ENCODE results near the gene CLDND2.

Gene CLDND2

DNA sequence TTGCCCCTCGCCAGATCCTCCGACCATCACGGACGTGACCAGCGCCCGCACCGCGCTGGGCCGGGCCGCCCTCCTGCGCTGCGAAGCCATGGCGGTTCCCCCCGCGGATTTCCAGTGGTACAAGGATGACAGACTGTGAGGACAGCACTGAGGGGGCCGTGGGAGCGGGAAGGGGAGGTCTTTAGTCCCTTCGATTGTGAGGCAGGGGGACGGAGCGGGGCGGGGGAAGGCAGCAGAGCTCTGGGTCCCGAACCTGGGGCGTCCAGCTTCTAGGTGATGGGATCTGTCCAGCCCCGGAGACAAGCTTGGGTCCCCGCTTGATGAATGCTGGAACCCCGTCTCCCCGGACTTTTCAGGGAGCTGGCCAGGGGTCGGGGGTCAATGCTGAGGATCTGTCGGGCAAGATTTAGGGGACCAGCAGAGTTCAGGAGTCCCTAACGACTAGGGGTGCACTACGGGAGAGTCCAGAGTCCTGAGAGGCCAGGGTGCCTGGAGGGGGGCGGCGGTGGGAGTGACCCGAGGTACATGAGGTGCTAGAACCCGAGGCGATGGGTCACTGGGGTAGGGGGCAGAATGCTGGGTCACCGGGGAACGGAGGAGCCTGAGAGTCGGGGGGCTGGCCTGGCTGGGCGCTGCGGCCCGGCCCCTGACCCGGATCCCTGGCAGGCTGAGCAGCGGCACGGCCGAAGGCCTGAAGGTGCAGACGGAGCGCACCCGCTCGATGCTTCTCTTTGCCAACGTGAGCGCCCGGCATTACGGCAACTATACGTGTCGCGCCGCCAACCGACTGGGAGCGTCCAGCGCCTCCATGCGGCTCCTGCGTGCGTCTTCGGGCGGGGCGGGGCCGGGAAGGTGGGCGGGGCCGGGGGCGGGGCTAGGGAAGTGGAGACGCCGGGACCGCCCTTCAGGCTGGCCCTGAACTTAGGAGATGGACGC lies 41.5 kb downstream of the CLDND2 start:
- Histone ChIP-seq H3K27me3 (ENCODE audit: control insufficient read depth, insufficient read depth, low read length) (peaks cover 7% of the 10 kb centered on the region), H3K9ac (ENCODE audit: low read depth, low read length) (peak overlapping the region; percentile 61), H3K36me3 (ENCODE audit: control insufficient read depth, insufficient read depth, low read length) (peaks cover 23% of the 10 kb centered on the region; the same call in 1 of the 2 replicates), H3K4me3 (ENCODE audit: low read depth, low read length) (peak overlapping the region; percentile 62), H3K27ac (ENCODE audit: low read depth, low read length) (no peak overlapping the region), H3K9me3 (ENCODE audit: control insufficient read depth, insufficient read depth, low read length) (no peaks in the 10 kb centered on the region), H3K4me1 (ENCODE audit: control insufficient read depth, insufficient read depth, low read length) (peaks cover 4% of the 10 kb centered on the region; the same call in 1 of the 2 replicates)

DNA sequence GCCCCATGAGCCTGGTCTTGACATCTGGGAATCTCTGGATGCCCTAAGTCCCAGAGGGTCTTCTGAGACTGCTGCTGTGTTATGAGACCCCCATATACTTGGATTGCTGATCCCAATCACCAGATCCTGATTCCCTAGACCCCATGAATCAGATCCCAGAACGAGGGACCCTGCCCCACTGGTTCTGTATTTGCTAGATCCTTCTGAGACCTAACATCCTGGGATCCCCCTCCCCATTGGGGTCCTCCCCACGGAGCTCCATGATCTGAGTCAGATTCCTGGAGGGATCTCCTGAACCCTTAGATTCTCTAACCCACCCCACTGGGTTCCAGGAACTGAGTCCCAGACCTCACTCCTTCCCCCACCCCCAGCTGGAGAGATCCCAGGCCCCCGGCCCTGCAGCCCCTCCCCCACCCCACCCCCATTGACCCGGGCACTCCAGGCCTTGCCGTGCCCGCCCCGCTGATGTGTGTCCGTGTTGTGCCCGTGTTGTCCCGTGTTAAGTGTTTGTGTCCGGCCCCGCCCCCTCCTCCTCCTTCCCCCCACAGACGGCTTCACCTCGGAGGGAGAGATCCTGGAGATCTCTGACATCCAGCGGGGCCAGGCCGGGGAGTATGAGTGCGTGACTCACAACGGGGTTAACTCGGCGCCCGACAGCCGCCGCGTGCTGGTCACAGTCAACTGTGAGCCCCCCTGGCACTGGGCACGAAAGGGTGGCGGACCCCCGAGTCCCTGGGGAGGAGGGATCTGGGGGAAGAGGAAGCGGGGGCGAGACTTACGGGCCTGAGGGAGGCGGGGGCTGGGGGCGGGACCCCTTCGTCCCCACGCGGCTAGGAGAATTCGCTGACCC lies 42.4 kb downstream of the CLDND2 start:
- Histone ChIP-seq H3K27ac (ENCODE audit: low read depth, low read length) (no peak overlapping the region), H3K27me3 (ENCODE audit: control insufficient read depth, insufficient read depth, low read length) (peaks cover 7% of the 10 kb centered on the region), H3K4me3 (ENCODE audit: low read depth, low read length) (peak overlapping the region; percentile 62; the same call in 1 of the 2 replicates), H3K36me3 (ENCODE audit: control insufficient read depth, insufficient read depth, low read length) (peaks cover 14% of the 10 kb centered on the region; the same call in 1 of the 2 replicates), H3K4me1 (ENCODE audit: control insufficient read depth, insufficient read depth, low read length) (peaks cover 4% of the 10 kb centered on the region; the same call in 1 of the 2 replicates), H3K9me3 (ENCODE audit: control insufficient read depth, insufficient read depth, low read length) (no peaks in the 10 kb centered on the region), H3K9ac (ENCODE audit: low read depth, low read length) (no peak overlapping the region)

DNA sequence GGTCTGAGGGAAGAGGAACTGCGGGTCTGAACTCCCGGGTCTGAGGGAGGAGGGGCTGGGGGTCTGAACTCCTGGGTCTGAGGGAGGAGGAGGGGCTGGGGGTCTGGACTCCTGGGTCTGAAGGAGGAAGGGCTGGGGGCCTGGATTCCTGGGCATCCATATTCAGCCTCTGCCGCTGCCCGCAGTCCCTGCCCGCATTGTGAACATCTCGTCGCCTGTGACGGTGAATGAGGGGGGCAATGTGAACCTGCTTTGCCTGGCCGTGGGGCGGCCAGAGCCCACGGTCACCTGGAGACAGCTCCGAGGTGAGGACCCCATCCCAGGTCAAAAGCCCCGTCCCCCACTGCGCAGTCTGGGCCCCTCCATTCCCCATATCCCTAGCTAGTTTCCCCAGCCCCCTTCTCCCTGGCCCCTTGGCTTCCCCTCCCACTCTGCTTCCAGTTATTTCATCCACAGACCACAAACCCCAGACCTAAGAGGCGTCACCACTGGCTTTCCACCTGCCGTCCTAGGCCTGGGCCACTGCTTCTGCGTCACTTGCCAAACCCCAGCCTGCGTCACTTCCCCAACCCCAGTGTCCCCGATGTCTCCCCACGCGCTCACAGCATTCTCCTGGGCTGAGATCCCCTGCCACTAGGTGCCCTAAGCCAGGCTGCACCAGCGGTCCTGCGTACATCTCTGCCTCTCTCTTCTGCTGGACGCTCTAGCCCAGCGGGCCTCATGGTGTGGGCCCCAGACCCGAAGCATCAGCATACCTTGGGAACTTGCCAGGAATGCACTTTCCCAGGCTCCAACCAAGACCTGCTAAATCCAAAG lies 43.4 kb downstream of the CLDND2 start:
- H3K4me3 ChIP-seq (ENCODE audit: low read depth, low read length) = no peak overlapping the region
- peaks cover 5% of the 10 kb centered on the region; the same call in 1 of the 2 replicates for H3K36me3 ChIP-seq (ENCODE audit: control insufficient read depth, insufficient read depth, low read length)

DNA sequence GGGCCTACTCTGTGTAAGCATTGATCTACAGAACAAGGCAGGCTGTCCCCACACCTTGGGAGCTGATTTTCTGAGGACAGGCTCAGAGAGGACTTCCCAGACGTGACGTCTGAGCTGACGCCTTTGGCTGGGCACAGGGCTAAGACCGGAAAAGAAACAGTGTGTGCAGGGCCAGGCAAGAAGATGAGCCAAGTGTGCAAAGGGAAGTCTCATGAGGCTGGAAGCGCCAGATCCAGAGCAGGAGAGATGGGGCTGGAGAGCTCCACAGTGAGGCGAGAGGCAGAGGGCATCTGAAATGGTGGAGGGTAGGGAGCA lies 44.7 kb downstream of the CLDND2 start:
- H3K9me3 ChIP-seq (ENCODE audit: control insufficient read depth, insufficient read depth, low read length) = no peaks in the 10 kb centered on the region
- peaks cover 7% of the 10 kb centered on the region for H3K27me3 ChIP-seq (ENCODE audit: control insufficient read depth, insufficient read depth, low read length)
- no peak overlapping the region for H3K27ac ChIP-seq (ENCODE audit: low read depth, low read length)
- H3K36me3 ChIP-seq (ENCODE audit: control insufficient read depth, insufficient read depth, low read length) = 0 out of 2 replicates have a peak, but pooled peaks cover 4% of the 10 kb centered on the region
- no peak overlapping the region for H3K9ac ChIP-seq (ENCODE audit: low read depth, low read length)
- H3K4me3 ChIP-seq (ENCODE audit: low read depth, low read length) = no peak overlapping the region
- H3K4me1 ChIP-seq (ENCODE audit: control insufficient read depth, insufficient read depth, low read length) = peaks cover 4% of the 10 kb centered on the region; the same call in 1 of the 2 replicates

More for the DNA sequence above, 43.4 kb downstream of the CLDND2 start:
- no peaks in the 10 kb centered on the region for H3K9me3 ChIP-seq (ENCODE audit: control insufficient read depth, insufficient read depth, low read length)
- no peak overlapping the region for H3K9ac ChIP-seq (ENCODE audit: low read depth, low read length)
- H3K27ac ChIP-seq (ENCODE audit: low read depth, low read length) = no peak overlapping the region
- H3K4me1 ChIP-seq (ENCODE audit: control insufficient read depth, insufficient read depth, low read length) = peaks cover 4% of the 10 kb centered on the region; the same call in 1 of the 2 replicates
- peaks cover 7% of the 10 kb centered on the region for H3K27me3 ChIP-seq (ENCODE audit: control insufficient read depth, insufficient read depth, low read length)

DNA sequence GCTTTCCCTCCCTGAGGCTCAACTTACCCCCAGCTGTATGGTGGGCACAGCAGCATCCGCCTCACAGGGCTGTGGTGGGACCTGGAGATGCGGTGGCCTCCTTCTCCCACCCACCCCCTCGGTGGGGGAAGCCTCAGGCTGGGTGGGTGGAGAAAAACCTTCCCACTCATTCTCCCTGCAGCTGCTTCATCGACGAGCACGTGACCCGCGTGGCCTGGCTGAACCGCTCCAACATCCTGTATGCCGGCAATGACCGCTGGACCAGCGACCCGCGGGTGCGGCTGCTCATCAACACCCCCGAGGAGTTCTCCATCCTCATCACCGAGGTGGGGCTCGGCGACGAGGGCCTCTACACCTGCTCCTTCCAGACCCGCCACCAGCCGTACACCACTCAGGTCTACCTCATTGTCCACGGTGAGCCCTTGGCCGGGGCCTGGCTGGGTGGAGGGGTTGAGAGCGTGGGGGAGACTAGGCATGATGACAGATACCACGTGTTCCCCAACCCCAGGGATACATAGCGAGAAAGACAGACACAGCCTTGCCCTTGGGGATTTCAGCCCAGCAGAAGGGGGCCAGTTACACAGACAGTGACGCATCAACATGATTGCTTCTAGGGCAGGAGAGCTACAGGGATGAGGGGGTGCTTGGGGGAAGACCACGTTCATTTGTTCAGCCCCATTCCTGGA lies 45.2 kb downstream of the CLDND2 start:
- H3K9ac ChIP-seq (ENCODE audit: low read depth, low read length) = no peak overlapping the region
- H3K27ac ChIP-seq (ENCODE audit: low read depth, low read length) = no peak overlapping the region
- H3K9me3 ChIP-seq (ENCODE audit: control insufficient read depth, insufficient read depth, low read length) = no peaks in the 10 kb centered on the region
- H3K4me3 ChIP-seq (ENCODE audit: low read depth, low read length) = no peak overlapping the region
- H3K27me3 ChIP-seq (ENCODE audit: control insufficient read depth, insufficient read depth, low read length) = peaks cover 7% of the 10 kb centered on the region
- H3K4me1 ChIP-seq (ENCODE audit: control insufficient read depth, insufficient read depth, low read length) = peaks cover 4% of the 10 kb centered on the region; the same call in 1 of the 2 replicates
- H3K36me3 ChIP-seq (ENCODE audit: control insufficient read depth, insufficient read depth, low read length) = 0 out of 2 replicates have a peak, but pooled peaks cover 4% of the 10 kb centered on the region

DNA sequence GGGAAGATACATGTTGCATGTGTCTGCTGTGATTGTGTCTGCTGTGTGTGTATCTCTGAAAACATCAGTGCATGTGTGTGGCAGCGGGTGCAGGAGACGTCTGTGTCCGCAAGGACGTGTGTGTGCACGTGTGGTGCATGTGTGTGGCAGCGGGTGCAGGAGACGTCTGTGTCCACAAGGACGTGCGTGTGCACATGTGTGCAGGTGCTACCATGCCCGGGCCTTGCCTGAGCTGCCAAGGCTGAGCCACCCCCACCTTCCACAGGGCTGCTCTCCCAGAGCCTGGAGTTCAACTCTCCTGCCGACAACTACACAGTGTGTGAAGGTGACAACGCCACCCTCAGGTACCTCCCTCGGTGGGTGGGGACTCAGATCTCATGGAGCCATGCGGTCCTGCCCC lies 47.0 kb downstream of the CLDND2 start:
- H3K36me3 ChIP-seq (ENCODE audit: control insufficient read depth, insufficient read depth, low read length) = 0 out of 2 replicates have a peak, but pooled peaks cover 4% of the 10 kb centered on the region
- H3K9me3 ChIP-seq (ENCODE audit: control insufficient read depth, insufficient read depth, low read length) = no peaks in the 10 kb centered on the region
- H3K27me3 ChIP-seq (ENCODE audit: control insufficient read depth, insufficient read depth, low read length) = no peaks in the 10 kb centered on the region
- H3K9ac ChIP-seq (ENCODE audit: low read depth, low read length) = no peak overlapping the region
- H3K4me3 ChIP-seq (ENCODE audit: low read depth, low read length) = no peak overlapping the region
- H3K27ac ChIP-seq (ENCODE audit: low read depth, low read length) = no peak overlapping the region
- no peaks in the 10 kb centered on the region for H3K4me1 ChIP-seq (ENCODE audit: control insufficient read depth, insufficient read depth, low read length)

DNA sequence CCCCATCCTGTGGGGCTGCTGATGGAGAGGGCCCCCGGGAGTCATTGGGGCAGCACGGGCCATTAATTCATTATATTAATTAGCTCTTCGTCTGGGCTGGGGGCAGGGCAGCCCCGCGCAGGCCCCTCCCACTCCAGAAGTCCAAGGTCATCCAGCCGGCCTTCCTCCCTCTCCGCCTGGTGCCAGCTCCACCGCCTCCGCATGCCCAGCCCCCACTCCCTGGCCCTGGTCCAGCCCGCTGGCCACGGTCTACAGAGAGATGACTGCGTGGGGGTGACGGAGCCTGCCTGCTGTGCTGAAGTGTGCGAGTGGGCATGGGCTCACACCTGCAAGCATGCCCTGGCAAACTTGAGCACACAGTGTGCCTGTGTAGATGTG lies 48.5 kb downstream of the CLDND2 start:
- Histone ChIP-seq H3K4me3 (ENCODE audit: low read depth, low read length) (no peak overlapping the region), H3K9ac (ENCODE audit: low read depth, low read length) (no peak overlapping the region), H3K27ac (ENCODE audit: low read depth, low read length) (no peak overlapping the region), H3K27me3 (ENCODE audit: control insufficient read depth, insufficient read depth, low read length) (no peaks in the 10 kb centered on the region), H3K9me3 (ENCODE audit: control insufficient read depth, insufficient read depth, low read length) (no peaks in the 10 kb centered on the region), H3K4me1 (ENCODE audit: control insufficient read depth, insufficient read depth, low read length) (no peaks in the 10 kb centered on the region), H3K36me3 (ENCODE audit: control insufficient read depth, insufficient read depth, low read length) (0 out of 2 replicates have a peak, but pooled peaks cover 4% of the 10 kb centered on the region)

DNA sequence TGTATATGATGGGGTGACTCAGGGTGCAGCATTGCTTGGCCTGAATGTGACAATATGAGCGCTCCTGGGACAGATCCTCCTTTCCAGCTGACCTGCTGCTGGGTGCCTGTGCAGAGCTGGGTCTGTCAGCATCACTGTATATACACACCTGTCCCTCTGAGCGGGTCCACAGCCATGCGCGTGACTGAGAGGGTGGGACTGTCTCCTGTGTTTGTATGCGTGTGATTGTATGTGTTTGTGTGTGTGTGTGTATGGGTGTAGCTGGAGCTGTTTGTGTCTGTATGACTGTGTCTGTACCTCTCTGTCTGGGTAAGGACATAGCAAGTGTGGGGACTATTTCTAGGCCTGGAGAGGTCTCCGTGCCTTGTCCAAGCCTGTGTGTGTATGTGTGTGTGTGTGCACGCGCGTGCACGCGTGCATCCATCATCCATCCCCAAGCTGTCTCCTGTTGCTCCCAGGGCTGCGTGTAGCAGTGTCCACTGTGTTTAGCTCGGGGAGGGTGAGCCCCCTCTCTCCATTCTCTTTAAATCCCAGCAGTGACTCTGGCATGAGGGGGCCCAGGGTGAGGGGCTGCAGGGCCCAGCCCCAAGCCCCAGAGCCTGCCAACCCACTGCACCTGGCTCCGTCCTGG lies 49.0 kb downstream of the CLDND2 start:
- H3K4me3 ChIP-seq (ENCODE audit: low read depth, low read length) = no peak overlapping the region
- no peaks in the 10 kb centered on the region for H3K9me3 ChIP-seq (ENCODE audit: control insufficient read depth, insufficient read depth, low read length)
- no peak overlapping the region for H3K27ac ChIP-seq (ENCODE audit: low read depth, low read length)
- no peaks in the 10 kb centered on the region for H3K27me3 ChIP-seq (ENCODE audit: control insufficient read depth, insufficient read depth, low read length)
- H3K9ac ChIP-seq (ENCODE audit: low read depth, low read length) = no peak overlapping the region
- H3K4me1 ChIP-seq (ENCODE audit: control insufficient read depth, insufficient read depth, low read length) = no peaks in the 10 kb centered on the region
- H3K36me3 ChIP-seq (ENCODE audit: control insufficient read depth, insufficient read depth, low read length) = 0 out of 2 replicates have a peak, but pooled peaks cover 4% of the 10 kb centered on the region

DNA sequence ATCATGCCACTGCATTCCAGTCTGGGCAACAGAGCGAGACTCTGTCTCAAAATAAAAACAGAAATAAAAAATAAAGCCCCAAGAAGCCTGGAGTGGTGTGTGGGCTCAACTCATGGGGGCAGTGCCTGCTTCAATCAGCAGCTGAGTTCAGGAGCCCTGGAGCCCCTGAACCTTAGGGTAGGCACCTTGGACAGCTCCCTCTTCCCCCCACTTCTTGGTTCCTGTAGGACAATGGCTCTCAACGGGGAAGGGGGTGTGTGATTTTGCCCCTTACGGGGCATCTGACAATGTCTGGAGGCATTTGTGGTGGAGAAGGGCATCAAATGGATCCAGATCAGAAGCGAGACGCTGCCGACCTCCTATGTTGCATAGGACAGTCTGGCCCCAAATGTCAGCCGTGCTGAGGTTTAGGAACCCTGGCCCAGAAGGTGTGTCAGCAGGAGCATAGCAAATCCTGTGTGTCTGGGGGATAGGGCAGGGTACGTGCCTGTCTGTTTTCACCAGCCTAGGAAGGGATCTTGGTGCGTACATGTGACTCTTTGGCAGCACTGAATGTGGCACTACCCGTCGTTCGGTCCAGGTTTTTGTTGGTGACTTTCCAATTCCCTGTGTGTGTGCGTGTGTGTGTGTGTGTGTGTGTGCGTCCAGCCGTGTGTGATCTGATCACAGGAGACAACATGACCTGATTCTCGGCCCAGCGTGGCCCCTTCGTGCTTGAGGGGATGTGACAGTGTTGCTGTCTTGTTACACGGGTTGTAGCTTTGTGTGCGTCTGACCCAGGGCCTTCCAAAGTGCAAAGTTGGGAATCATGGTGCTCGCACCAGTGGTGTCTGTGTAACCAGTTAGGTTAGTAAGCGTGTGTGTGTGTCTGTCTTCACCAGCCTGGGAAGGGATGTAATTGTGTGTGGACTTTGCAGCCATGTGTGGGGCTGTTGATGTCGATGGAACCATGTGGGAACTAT lies 49.8 kb downstream of the CLDND2 start:
- H3K9me3 ChIP-seq (ENCODE audit: control insufficient read depth, insufficient read depth, low read length) = no peaks in the 10 kb centered on the region
- H3K36me3 ChIP-seq (ENCODE audit: control insufficient read depth, insufficient read depth, low read length) = 0 out of 2 replicates have a peak, but pooled peaks cover 1% of the 10 kb centered on the region
- no peaks in the 10 kb centered on the region for H3K27me3 ChIP-seq (ENCODE audit: control insufficient read depth, insufficient read depth, low read length)
- no peak overlapping the region for H3K27ac ChIP-seq (ENCODE audit: low read depth, low read length)
- H3K9ac ChIP-seq (ENCODE audit: low read depth, low read length) = no peak overlapping the region
- no peak overlapping the region for H3K4me3 ChIP-seq (ENCODE audit: low read depth, low read length)
- no peaks in the 10 kb centered on the region for H3K4me1 ChIP-seq (ENCODE audit: control insufficient read depth, insufficient read depth, low read length)
